HG03354 (cell line): Measurements from ENCODE around the gene NDUFC2.
"Not testable (repeated sequence)": the region's sequence is repeated elsewhere in the genome, so short reads cannot be mapped to it uniquely, and the experiment has no call there.

ENCODE experiments used
- ATAC-seq: cut with Tn5 transposase; IDR thresholded peaks from one replicate; pipeline ENCODE4 v1.9.1; 2021; ENCODE audit warnings: mild to moderate bottlenecking; ENCODE audit not compliant: unreplicated experiment, poor library complexity, severe bottlenecking

The NDUFC2 gene

DNA sequence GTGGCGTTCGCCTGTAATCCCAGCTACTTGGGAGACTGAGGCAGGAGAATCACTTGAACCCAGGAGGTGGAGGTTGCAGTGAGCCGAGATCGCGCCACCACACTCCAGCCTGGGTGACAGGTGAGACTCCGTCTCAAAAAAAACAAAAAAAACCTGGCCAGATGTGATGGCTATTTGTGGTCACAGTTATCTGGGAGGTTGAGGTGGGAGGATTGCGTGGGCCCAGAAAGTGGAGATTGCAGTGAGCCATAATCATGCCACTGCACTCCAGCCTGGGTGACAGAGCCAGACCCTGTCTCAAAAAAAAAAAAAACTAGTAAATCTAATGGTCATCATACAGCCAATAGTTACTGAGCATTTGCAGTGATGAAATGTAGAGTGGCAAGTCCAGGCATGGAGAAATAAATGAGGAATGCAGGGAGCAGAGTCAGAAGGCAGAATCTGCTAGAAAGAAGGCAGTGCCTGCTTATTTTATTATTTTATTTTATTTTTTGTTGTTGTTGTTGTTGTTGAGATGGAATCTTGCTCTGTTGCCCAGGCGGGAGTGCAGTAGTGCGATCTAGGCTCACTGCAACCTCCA lies 19.8 kb downstream of the NDUFC2 start:
- ATAC-seq: not testable (repeated sequence)

DNA sequence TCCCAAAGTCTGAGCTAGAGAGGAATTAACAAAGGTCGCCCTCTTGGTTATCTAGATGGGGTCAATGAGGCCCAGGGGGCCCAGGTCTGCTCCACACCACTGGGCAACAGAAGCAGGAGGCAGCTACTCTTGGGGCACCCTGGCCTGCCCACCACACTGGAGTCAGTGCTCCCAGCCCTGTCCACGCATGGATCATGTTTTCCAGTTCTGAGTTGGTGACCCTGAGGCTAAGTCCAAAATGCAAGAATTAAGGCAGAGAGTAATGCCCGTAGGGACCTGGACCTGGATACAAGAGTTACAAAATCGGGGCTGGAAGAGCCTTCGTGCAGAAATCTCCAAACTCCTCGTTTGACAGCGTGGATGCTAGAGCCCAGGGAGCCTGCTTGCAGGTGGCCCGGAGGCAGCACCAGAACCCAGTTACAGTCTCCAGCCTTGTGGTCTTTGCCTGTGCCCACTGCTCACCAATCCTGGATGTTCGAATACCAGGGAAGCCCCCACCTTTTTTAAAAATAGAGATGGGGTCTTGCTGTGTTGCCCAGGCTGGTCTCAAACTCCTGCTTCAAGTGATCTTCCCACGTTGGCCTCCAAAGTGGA lies 22.1 kb downstream of the NDUFC2 start:
- no peak for ATAC-seq

DNA sequence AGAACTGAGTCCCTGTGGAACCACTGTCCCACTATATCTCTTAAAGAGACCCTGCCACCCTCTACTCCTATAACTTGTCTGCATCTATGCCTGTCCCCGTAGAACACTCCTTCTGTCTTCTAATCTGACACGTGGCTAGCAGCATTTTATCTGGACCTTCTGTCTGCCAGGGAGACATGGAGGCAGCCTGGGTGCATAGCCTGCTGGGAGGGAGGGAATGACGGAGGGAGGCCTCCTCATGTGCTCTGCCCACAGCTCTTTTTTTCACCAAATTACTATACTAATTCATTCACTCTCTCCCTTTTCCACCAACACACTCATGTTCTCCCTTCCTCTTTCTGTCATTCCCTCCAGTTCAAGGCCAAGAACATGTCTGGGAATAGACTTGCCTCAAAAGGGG lies 23.6 kb downstream of the NDUFC2 start:
- ATAC-seq: no peak

DNA sequence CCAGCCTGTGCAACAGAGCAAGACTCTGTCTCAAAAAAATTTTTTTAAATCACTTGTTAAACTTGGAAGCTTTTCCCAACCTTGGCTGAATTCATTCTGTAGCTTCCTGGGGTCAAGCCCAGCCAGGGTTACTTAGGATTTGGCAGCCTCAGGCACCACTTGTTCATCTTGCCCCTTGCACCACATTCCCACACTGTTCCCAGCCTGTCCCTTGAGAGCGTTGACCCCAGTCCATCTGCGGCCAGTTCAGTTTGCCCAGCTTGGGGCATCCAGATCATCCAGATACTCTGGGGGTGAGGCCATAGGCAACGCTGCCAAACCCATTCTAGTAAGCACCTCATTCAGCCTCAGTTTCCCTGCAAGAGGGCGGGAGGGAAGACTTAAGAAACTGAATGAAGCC lies 24.7 kb downstream of the NDUFC2 start:
- ATAC-seq: no peak

DNA sequence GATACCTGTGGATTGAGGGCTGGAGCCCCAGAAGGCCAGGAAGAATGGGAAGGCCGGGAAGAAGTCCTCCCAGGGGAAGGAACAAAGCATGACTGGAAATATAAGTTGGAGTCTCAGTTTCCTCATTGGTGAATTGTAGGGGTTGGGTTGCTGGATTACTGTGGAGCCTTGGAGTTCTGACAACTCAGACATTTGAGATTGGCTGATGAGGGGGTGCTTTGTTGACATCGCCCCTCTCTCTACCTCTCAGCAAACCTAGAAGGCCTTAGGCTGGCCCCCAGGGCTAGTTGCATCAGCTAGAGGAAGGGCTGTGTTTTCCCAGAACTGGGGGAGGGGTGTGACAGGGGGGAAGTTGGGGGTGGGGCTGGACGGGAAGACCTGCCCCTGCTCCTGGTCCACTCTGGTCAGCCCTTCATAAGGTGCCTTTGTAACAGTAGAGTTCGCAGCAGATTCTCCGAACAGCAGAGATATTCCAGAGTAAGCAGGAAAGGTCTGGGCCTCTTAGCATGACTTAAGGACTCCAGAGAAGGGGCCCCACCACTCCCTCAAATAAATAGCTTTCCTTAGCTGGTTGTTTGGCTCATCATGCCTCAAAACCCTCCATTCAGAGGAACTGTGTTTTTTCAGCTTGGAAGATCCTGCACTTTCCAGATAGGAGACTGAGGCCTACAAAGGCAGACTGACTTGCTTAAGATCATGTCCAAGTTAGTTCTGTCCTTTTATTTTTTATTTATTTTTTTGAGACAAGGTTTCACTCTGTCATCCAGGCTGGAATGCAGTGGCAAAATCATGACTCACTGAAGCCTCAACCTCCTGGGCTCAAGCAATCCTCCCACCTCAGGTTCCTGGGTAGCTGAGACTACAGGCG lies 28.5 kb downstream of the NDUFC2 start:
- no peak for ATAC-seq

DNA sequence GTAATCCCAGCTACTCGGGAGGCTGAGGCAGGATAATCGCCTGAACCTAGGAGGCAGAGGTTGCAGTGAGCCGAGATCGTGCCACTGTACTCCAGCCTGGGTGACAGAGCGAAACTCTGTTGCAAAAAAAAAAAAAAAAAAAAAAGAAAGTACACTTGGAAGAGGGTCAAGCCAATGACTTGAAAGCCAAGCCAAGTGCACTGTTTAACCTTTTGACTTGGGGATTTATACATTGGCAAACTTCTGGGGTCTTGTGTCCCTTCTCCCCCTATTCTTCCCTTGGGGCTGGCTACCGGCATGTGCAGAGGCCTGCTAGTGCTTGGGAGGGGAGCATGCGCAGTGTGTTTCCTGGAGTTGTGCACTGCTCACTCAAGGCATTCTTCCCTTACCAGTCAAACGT lies 30.3 kb downstream of the NDUFC2 start:
- ATAC-seq: no peak

DNA sequence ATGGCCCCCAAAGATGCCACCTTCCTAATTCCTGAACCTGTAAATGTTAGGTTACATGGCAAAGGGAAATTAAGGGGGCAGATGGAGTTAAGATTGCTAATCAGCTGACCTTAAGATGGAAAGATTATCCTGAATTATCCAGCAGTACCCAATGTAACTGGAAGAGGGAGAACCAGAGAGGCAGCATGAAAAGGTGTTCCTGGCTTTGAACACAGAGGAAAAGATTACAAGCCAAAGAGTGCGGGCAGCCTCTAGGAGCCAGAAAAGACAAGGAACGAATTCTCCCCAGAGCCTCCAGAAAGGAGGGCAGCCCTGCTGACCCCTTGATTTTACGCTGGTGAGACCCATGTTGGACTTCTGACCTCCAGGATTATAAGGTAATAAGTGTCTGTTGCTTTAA lies 31.1 kb downstream of the NDUFC2 start:
- ATAC-seq: no peak

DNA sequence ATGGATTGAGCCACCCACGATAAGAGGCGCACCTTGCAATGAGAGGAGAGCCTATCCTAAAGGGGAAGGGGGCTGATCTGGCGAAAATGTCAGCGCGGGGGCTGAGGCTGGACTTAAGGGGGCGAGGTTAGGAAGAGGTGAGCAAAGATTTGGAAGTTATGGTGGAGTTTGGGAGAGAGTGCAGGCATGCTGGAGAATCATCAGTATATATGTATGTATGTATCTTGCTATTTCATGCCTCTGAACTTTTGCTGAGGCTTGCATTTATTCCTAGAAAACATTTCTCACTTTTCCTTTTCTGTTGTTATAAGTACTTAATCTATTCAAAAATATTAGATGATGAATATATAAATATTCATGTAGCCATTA lies 33.2 kb downstream of the NDUFC2 start:
- no peak for ATAC-seq

DNA sequence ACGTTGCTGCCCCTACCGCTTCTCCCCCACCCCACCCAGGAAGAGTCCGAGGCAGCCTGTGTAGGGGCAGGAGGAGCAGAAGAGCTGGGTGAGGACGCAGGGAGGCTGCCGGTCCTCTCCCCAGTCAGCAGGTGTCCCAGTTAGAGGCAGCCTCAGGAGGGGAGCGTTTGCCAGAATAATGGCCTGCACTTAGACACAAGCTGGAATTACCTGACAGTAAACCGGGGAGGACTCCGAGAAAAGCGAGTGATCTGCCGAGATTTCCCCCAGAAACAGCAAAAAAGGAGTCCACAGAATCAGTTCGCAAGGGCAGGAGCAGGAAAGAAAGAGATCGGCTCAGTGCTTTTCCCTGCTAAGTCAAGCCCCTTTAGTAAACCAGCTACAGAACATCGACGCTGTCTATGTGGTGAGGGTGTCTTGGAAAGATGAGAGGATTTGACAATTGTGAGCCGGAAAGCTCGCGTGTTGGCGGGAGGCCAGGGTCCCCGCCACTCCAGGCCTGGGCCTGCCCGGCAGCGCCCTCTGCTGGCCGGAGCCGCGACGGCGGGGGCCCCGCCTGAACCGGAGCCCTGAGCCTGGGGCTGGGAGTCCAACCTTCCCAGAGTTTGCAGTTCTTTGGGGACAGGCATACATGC lies 33.7 kb downstream of the NDUFC2 start:
- peak; percentile 66 for ATAC-seq

DNA sequence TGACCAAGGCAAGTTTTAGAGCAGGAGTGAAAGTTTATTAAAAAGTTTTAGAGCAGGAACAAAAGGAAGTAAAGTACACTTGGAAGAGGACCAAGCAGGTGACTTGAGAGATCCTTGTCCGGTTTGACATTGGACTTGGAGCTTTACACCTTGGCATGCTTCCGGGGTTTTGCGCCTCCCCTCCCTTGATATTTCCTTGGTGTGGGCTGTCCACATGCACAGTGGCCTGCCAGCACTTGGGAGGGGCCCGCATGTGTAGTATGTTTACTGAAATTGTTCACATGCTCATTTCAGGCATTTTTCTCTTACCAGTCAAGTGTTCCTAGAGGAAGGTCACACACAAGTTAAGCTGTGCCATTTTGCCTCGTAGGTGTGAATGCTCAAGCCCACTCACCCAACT lies 35.0 kb downstream of the NDUFC2 start:
- no peak for ATAC-seq

DNA sequence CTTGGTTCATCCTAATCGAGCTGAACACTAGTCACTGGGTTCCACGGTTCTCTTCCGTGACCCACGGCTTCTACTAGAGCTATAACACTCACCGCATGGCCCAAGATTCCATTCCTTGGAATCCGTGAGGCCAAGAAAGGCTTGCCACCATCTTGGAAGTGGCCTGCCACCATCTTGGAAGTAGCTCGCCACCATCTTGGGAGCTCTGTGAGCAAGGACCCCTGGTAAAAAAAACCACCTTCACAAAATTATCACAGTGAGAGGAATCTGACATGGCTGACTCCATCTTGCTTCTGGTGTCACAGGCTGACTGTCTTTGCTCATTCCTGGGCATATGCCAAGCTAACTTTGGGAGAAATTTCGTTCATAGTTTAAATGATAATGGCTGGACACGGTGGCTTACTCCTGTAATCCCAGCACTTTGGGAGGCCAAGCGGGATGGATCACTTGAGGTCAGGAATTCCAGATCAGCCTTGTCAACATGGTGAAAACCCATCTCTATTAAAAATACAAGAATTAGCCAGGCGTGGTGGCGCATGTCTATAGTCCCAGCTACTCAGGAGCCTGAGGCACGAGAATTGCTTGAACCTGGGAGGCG lies 37.7 kb downstream of the NDUFC2 start:
- ATAC-seq: no peak

DNA sequence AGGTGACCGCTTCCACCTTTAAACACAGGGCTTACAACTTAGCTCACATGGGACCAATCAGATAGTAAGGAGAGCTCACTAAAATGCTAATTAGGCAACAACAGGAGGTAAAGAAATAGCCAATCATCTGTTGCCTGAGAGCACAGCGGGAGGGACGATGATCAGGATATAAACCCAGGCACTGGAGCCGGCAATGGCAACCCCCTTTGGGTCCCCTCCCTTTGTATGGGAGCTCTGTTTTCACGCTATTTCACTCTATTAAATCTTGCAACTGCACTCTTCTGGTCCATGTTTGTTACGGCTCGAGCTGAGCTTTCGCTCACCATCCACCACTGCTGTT lies 38.3 kb downstream of the NDUFC2 start:
- not testable (repeated sequence) for ATAC-seq

DNA sequence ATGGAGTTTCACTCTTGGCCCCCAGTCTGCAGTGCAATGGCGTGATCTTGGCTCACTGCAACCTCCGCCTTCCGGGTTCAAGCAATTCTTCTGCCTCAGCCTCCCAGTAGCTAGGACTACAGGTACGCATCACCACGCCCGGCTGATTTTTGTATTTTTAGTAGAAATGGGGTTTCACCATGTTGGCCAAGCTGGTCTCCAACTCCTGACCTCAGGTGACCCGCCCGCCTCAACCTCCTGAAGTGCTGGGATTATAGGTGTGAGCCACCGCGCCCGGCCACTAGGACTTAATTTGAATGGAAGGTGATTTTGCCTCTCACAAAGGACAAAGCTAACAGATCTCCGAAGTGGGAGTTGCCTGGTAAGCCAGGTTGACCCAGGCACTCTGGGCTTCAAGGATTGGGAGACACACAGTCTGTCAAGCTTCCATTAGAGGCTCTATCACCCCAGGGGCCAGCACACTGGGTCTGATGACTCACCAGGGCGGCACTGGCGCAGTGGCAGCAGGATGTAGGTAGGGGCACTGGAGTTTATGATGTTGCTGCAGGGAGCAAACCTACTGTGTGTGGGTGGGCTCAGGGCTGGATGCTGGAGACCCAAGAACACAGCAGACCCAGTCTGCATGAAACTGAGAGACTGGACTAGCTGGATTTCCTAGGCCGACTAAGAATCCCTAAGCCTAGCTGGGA lies 38.8 kb downstream of the NDUFC2 start:
- ATAC-seq: no peak

DNA sequence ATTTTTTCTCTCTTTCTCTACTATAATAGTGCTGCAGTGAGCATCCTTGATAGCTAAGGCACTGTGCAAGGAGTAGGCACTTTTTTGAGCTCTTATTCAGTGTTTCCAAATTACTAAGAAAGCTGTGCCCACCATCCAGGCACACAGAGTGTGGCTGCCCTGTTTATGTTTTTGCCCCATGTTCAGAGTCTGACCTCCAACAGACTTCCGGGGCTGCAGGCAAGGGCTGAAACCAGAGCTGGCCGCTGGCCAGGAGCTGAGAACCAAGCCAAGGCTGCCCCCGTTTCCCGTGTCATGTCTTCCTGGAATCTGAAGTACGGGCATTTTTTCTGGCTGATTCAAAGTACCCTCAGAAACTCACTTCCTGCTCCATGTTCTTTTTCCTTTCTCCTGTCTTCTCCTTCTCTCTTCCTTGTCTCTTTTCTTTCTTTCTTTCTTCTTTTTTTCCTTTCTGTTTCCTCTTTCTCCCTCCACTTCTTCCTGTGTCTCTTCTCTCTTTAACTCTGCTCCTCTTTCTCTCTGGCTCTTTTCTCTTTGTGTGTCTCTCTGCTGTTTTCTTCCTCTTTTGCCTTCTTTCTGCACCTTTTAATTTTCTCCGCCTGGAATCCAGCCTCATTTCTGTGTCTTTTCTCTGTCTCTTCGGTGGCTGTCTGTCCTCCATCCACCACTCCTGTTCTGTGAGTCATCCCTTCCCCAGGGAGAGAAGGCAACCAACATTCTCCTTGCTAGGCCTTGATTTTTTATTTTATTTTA lies 39.6 kb downstream of the NDUFC2 start:
- ATAC-seq: peak; percentile 84

DNA sequence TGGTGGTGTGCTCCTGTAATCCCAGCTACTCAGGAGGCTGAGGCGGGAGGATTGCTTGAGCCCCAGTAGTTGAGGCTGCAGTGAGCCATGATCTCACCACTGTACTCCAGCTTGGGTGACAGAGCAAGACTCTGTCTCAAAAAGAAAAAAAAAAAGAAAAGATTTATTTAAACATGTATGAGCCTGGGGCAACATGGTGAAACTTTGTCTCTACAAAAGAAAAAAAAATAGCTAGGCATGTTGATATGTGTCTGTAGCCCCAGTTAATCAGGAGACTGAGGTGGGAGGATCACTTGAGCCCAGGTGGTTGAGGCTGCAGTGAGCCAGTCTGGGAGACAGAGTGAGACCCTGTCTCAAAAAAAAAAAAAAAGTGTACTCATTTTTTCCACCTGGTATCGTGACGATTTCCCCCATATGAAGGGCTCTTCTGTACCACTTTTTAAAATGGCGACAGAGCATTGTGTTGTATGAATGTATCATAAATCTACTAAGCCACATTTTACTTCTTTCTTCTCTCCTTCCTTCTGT lies 40.2 kb downstream of the NDUFC2 start:
- ATAC-seq: no peak

DNA sequence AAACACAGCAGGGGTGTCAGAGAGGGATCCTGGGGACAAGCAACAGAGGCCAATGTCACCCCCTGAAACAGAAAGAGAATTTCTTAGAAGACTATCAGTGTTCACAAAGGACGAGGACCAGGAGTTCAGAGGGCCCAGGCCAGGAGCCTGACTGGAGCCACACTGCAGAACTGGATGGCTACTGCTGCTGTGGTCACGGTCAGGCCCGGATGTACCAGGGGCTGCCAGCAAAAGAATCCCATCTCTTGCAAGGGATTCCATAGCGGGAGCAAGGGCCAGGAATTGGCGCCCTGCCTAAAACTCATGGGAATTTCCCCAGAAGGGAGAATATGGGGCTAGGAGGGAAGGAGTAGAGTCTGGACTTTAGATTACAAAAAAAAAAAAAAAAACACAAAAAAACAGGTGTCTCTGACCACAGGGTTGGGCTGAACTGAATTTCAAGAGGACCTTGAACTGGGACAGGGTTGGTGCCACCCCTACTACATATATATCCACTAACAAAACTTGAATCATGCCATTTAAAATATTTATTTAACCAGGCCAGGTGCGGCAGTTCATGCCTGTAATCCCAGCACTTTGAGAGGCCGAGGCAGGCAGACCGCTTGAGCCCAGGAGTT lies 40.9 kb downstream of the NDUFC2 start:
- no peak for ATAC-seq

DNA sequence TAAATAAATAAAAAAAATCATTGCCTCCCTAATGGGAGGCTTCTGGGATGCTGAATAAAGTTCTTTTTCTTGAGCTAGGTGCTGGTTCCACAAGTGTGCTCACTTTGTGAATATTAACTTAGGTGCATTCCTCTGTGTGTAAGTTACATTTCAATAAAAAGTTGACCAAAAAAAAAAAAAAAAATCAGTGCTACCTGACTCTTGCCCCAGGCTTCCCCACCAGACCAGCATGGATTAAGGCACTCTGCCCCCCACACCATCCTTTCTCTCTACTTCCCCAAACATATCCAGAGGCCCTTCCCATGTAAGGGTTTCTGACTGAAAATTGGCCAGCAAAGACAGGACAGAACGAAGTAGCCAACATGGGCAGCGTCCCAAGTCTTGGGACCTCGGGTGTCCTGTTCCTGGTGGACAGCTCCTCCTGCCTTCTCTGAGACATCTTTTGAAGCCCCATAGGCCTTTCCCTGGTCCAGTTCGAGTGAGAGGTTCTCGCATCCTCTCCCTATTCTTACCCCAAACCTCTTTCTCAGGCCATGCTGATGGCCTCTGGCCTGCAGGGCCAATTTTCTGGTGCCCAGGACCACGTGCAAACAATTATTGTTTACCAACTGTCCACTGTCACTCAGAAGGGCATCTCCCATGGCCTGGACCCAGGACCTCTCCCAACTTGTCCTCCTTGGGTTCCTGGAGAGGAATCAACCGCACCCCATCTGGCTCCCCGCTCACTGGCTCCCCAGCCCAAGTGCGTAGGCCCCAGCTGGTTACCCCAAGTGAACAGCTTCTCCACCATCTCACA lies 41.6 kb downstream of the NDUFC2 start:
- ATAC-seq: no peak

DNA sequence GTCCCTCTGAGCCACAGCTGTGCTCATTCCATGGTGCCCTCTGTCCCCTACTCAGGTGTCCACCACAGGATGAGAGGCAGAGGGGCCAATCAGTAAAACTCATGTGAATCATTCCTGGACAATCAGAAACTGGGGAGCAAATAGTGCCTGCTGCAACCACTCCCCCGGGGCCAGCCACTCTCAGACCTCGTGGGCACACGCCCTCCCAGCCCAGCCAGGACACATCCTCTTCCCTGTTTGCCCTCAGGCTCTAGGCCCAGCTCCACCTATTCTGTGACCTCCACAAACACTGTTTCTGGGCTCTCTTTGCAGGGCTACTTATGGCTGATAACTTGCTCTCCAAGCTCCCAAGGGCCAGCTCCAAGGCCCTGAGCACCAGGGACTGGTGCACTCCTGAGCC lies 42.6 kb downstream of the NDUFC2 start:
- ATAC-seq: no peak
